AG04449 (cell line): Measurements from ENCODE around the gene ASTN2.

Experiments
- CTCF ChIA-PET: fragments of 350-600 bp; formaldehyde crosslinking; extraction: SDS; loops from one replicate; lab custom pipeline; 2021; ENCODE audit warnings: antibody characterized with exemption; lab: Yijun Ruan, JAX
- POLR2A ChIA-PET: fragments of 400-600, 350-600 bp; formaldehyde crosslinking; extraction: SDS; loops from one replicate; lab custom pipeline; 2020; ENCODE audit warnings: antibody characterized with exemption, inconsistent platforms; lab: Yijun Ruan, JAX
- DNase-seq: peaks from one replicate; pipeline ENCODE4 v3.0.0-alpha.2; 2010; ENCODE audit warnings: low read depth, low spot score
- H3K4me3 ChIP-seq: 2 replicates; pipeline ENCODE4 v1.5.1; 2011; ENCODE audit warnings: low read depth, mild to moderate bottlenecking, control low read depth, low read length
- CTCF ChIP-seq: IDR thresholded peaks from one replicate; pipeline ENCODE4 v1.5.1; 2011; ENCODE audit warnings: mild to moderate bottlenecking, moderate library complexity, low read length, control low read depth, inconsistent platforms; ENCODE audit not compliant: insufficient read depth; ENCODE audit errors: missing control alignments

Gene ASTN2

DNA sequence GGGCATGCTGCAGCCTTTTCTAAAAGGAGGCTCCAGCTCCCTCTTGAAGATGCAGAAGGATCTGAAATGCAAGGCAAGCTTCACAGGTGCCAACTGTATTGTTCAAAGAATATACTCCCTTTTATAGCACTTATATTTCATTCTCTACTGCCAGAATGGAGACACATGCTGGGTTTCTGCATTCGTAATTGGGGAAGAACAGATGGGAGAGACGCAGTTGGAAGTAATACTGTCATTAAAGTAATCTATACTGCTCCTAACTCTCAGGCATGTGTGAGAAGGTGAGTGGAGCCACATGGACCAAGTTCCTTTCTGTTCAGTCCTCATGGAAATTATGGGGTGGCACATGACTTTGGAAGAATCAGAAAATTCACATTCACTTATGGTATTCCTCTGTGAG is 501.3 kb downstream of the ASTN2 start:
- POLR2A ChIA-PET: no interaction called here
- no peak overlapping the region for H3K4me3 ChIP-seq
- no peak for DNase-seq
- CTCF ChIA-PET: no interaction called here
- TF ChIP-seq CTCF: no peak

DNA sequence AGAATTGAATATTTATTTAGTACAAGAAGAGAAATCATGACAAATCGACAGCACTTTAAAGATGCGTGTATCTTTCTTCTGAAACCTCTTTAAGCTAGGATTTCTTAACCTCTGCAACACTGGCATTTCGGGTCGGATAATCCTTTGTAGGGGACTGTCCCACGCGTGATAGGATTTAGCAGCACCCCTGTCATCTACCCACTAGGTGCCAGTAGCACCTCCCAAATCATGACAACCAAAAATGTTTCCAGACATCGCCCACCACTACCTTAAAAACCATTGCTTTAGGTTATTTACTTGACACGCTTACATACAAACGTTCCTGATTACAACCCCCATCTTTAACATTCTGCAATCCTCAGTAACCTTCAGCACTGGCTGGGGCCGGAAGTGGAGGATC is 504.7 kb downstream of the ASTN2 start:
- TF ChIP-seq CTCF: no peak
- H3K4me3 ChIP-seq: no peak overlapping the region
- POLR2A ChIA-PET: no interaction called here
- CTCF ChIA-PET: no interaction called here
- DNase-seq: no peak

DNA sequence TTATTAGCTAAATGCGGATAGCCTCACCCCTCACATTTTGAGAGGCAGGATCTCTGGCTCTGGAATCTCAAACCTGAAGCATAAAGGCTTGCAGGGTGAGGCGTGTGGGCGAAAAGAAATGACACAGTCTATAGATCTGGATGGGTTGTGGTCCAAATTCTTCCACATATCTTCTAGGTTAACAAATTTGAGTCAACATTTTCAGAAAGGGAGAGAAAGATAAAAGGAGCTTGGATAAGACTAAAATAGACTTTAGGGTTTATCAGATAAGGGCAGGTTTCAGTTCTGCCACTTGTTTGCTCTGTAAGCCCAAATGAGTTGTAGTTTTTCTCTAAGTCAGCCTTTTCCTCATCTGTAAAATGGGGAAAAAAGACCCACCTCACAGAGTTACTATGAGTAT is 506.9 kb downstream of the ASTN2 start:
- POLR2A ChIA-PET: no interaction called here
- no peak for DNase-seq
- CTCF ChIA-PET: no interaction called here
- no peak for TF ChIP-seq CTCF
- no peak overlapping the region for H3K4me3 ChIP-seq

DNA sequence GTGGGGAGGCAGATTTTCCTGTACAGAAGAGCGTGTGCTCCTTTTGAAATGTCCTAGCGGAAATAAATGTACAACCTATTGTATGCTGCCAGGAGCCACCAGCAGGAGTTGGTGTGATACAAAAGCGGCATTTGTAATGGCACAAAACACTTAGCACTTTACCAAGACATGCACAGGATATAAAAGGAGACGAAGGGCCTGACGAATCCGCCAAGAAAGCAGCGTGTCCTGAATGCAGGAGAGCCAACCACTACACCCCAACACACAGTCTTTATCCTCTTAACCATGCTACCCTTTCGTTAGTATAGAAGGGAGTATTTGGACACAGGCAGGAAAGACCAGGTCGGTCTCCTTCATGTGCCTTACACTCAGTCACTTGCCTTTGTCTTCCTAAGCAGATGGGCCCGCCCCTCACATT is 509.7 kb downstream of the ASTN2 start:
- no peak for DNase-seq
- no peak overlapping the region for H3K4me3 ChIP-seq
- ChIA-PET POLR2A (no interaction called here), CTCF (interaction anchor here (1.7 kb wide), 1 partner anchor 10 kb away, joined by 3 read pairs; no protein-coding TSS in a partner anchor)
- no peak for TF ChIP-seq CTCF

DNA sequence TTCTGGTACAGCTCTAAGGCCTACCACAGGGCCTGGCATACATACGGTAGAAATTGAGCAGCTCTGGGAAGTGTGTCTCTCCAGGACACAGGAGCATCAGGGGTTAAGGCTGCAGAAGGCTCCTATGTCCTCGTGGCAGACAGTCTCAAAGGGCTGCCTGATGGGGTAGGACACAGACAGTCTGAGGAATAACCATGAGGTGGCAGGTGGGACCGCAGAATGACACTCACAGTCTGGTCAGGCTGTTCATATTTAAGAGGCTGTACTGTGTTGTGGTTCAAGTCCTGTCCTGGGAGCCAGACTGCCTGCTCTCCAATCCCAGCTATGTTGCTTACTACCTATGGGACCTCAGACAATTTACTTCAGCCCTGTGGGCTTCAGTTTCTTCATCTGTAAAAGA is 510.7 kb downstream of the ASTN2 start:
- no peak overlapping the region for H3K4me3 ChIP-seq
- DNase-seq: no peak
- CTCF ChIA-PET: interaction anchor here (1.7 kb wide), 1 partner anchor 11 kb away, joined by 3 read pairs; no protein-coding TSS in a partner anchor
- POLR2A ChIA-PET: no interaction called here
- TF ChIP-seq CTCF: no peak

DNA sequence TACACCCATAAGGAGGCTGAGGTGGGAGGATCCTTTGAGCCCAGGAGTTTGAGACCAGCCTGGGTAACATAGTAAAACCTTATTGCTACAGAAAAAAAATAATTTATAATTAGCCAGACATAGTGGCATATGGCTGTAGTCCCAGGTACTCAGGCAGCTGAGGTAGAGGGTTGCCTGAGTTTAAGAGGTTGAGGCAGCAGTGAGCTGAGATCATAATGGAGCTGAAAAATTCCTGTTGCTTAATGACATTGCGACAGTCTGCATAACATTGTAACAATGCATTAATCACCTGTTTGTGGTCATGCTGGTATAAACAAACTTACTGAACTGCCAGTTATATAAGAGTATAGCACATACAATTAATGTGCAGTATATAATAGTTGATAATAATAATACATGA is 513.6 kb downstream of the ASTN2 start:
- POLR2A ChIA-PET: no interaction called here
- no peak for TF ChIP-seq CTCF
- no peak for DNase-seq
- no peak overlapping the region for H3K4me3 ChIP-seq
- CTCF ChIA-PET: interaction anchor here (1.1 kb wide), 1 partner anchor 74 kb away, joined by 3 read pairs; no protein-coding TSS in a partner anchor
